Stimulated activated naive CD8-positive, alpha-beta T cell treated with anti-CD3 and anti-CD28 coated beads, Interleukin-15, amount 100 ng/mL, for 72 hours (primary cell): ENCODE data around the gene EXOC3L1.
A peak's percentile ranks its signal among the peaks of the same experiment; 100 is the strongest.

Experiments
- ATAC-seq: fragments of 150-1000 bp; cut with Tn5 transposase; 2 replicates; pipeline ENCODE4 v1.10.0; 2021; ENCODE audit warnings: mild to moderate bottlenecking, moderate library complexity
- DNase-seq, 2 donors: peaks; one replicate each; pipeline ENCODE4 v3.0.0; 2021 to 2022
- H3K27ac Mint-ChIP-seq, 2 donors: one replicate each; pipeline ENCODE4 v1.8.0; 2022; ENCODE audit warnings: mild to moderate bottlenecking in 2 of 2, mixed read lengths in 2 of 2, moderate library complexity in 2 of 2
- H3K27me3 Mint-ChIP-seq: one replicate; pipeline ENCODE4 v1.8.0; 2022; ENCODE audit warnings: mixed read lengths
- H3K4me1 Mint-ChIP-seq: one replicate; pipeline ENCODE4 v1.8.0; 2022; ENCODE audit warnings: mild to moderate bottlenecking, mixed read lengths
- H3K4me3 Mint-ChIP-seq, 2 donors: one replicate each; pipeline ENCODE4 v1.8.0; 2022; ENCODE audit warnings: mild to moderate bottlenecking in 2 of 2, mixed read lengths in 2 of 2, moderate library complexity in 1 of 2
- H3K9me3 Mint-ChIP-seq, 2 donors: one replicate each; pipeline ENCODE4 v1.8.0; 2022; ENCODE audit warnings: mixed read lengths in 2 of 2

EXOC3L1 gene

GRCh38 chr16:67155295-67156142, 34.4 kb downstream of the EXOC3L1 start:
- ATAC-seq (peak; percentile 31), DNase-seq (peak; percentile 82 to 83)
- Mint-ChIP-seq H3K27me3 (peaks cover 50% of the 10 kb centered on the region), H3K27ac (no peak overlapping the region), H3K9me3 (no peaks in the 10 kb centered on the region), H3K4me3 (peak overlapping the region; percentile 73 to 83), H3K4me1 (peaks cover 76% of the 10 kb centered on the region)

DNA sequence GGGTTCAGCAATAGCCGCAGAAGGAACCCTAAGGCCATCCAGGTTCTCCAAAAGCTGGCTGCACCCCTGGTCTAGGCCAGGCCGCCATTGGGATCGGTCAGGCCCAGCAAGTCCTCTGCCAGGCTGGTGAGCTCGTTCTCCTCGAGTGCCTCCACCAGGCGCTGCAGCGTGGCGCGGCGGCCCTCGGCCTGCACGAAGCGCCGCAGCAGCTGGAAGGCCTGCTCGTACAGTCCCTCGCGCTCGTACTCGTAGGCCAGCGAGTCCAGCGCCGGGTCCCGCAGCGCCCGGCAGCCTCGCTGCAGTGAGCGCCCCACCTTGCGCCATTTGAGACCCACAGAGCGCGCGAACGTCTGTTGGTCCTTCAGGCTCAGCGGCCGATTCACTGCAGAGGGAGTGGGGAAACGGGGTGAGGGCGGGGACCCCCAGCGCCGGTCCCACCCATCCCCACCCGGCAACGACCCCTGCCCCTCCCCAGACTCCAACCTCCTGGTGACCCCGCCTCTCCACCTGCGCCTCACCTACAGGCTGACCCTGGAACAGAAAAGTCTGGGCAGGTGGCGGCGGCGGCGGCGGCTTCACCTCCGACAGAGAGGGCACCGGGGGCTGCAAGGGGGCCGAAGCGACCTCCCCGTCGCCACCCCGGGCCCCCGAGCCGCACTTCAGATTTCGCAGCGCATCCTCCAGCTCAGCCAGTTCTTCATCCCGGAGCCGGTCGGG, 35.2 kb downstream of the EXOC3L1 start:
- ATAC-seq (no peak), DNase-seq (no peak)
- peaks cover 71% of the 10 kb centered on the region for H3K4me1 Mint-ChIP-seq
- no peak overlapping the region for H3K27ac Mint-ChIP-seq
- H3K27me3 Mint-ChIP-seq = peaks cover 50% of the 10 kb centered on the region
- no peaks in the 10 kb centered on the region for H3K9me3 Mint-ChIP-seq
- H3K4me3 Mint-ChIP-seq = peak overlapping the region; percentile 73 to 83

DNA sequence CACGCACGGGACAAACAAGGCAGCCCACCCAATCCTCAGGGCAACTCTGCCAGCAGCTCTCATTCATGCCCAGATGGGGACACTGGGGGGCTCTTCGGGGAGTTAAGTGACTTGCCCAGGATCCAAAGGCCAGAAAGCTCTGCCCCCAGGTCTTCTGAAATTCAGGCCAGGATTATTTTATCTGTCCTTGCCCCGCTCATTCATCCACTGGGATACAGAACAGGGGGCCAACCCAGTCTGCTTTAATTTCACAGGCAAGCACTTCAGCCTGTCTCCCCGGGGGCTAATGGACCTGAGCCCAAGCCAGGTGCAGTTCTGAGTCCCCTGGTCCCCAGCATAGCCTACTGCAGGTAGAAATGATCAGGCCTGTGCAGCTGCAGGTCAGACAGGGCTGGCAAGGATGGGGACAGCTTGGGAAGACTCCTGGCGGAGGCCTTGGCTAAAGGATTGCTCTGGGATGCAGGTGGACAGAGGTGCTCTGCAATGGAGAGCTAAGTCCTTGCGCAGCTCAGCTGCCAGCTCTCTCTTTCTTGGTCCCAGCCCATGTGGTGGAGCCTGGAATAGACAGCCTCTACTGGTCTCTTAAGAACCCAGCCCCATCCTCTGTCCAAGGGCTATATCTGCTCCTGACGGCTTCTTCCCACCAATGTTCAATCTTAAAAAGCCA, 38.4 kb downstream of the EXOC3L1 start:
- H3K27me3 Mint-ChIP-seq = peaks cover 61% of the 10 kb centered on the region
- no peak for ATAC-seq
- H3K4me3 Mint-ChIP-seq = peak overlapping the region; percentile 77 to 86
- peaks cover 50% of the 10 kb centered on the region for H3K4me1 Mint-ChIP-seq
- H3K9me3 Mint-ChIP-seq = no peaks in the 10 kb centered on the region
- H3K27ac Mint-ChIP-seq = peak overlapping the region in 1 of 2 donors; percentile 8
- DNase-seq = no peak

- H3K27ac Mint-ChIP-seq = peak within 1 kb of the TSS; percentile 35 to 65
- H3K4me1 Mint-ChIP-seq = peaks cover 44% of the 10 kb centered on the region
- peak within 1 kb of the TSS; percentile 77 to 86 for H3K4me3 Mint-ChIP-seq
- DNase-seq (peak in 1 of 2 donors; percentile 58), ATAC-seq (peak; percentile 68)
- H3K27me3 Mint-ChIP-seq = peaks cover 55% of the 10 kb centered on the region
- H3K9me3 Mint-ChIP-seq = no peaks in the 10 kb centered on the region
These were observed 39.0 kb downstream of the EXOC3L1 start, which contains the start of gene B3GNT9 for GRCh38 chr16:67150833-67151396. B3GNT9 (minus strand) TSS chr16:67150998; CDS start chr16:67150485, 513 bp downstream.

DNA sequence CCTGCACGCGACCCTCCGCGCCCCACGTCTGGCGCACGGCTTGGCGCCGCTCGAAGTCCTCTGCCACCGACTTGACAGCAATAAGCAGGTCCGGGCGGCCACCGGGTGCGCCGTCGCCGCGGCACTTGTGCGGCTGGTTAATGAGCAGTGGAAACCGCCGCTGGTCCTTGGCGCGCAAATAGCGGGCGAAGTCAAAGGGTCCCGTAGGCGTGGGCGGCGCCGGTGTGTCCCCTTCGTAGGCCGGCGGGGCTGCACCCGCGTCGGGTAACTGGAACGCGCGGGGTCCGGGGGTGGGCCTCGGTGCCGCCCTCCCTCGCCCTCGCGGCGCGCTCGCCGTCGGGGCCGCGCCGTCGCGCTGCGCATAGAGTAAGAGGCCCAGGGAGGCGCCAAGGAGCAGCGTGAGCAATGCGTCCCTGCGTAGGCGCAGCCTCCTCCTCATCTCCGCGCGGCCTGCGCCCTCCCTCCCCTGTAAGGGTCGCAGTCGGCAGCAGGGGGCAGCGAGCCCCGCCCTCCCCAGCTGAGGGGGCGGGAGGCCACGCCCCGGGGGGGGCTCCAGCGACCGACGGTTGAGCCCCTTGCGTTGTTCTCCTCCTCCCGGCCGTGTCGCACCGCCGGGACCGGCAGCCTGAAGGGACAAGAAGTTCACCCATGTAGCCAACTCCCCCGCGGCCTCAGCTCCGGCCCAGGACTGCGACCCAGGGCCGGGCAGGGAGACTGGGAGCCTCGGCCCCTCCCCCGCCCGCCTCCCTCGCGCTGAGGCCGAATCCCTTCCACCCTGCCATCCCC, 39.7 kb downstream of the EXOC3L1 start:
- H3K4me1 Mint-ChIP-seq = peaks cover 37% of the 10 kb centered on the region
- peak overlapping the region; percentile 77 to 86 for H3K4me3 Mint-ChIP-seq
- no peaks in the 10 kb centered on the region for H3K9me3 Mint-ChIP-seq
- peaks cover 48% of the 10 kb centered on the region for H3K27me3 Mint-ChIP-seq
- peak overlapping the region; percentile 35 to 65 for H3K27ac Mint-ChIP-seq
- ATAC-seq (peak; percentile 88), DNase-seq (peak; percentile 69 to 78)

- H3K4me3 Mint-ChIP-seq = peak overlapping the region; percentile 30 to 53
- no peaks in the 10 kb centered on the region for H3K9me3 Mint-ChIP-seq
- peak; percentile 0 for ATAC-seq
These were observed 40.5 kb downstream of the EXOC3L1 start for GRCh38 chr16:67149276-67150046.

GRCh38 chr16:67148656-67149275, 41.2 kb downstream of the EXOC3L1 start:
- peak overlapping the region in 1 of 2 donors; percentile 48 for H3K4me3 Mint-ChIP-seq
- H3K4me1 Mint-ChIP-seq = peaks cover 29% of the 10 kb centered on the region
- peaks cover 40% of the 10 kb centered on the region for H3K27me3 Mint-ChIP-seq
- peak overlapping the region in 1 of 2 donors; percentile 6 for H3K27ac Mint-ChIP-seq
- no peaks in the 10 kb centered on the region for H3K9me3 Mint-ChIP-seq
- DNase-seq (no peak), ATAC-seq (no peak)

More at GRCh38 chr16:67149276-67150046, 40.5 kb downstream of the EXOC3L1 start:
- no peak overlapping the region for H3K27ac Mint-ChIP-seq
- peaks cover 44% of the 10 kb centered on the region for H3K27me3 Mint-ChIP-seq
- peaks cover 34% of the 10 kb centered on the region for H3K4me1 Mint-ChIP-seq
- DNase-seq = no peak

DNA sequence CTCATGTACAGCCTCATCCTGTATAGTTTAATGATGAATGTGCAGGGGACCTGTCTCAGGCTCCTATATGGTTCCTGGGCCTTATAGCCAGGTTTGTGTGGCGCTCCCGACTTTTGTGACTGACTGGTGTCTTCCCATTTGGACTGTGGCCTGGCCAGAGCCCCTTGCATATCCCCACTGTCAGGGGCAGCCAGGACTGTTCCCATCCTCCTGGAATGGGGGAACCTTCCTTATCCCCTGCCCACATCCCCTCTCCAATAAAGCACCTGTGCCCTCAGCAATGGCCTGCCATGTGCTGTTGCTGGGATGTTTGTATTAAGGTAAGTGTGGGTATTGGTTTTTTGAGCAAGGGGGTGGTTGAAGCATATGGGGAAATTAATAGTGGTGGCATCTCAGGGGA, 41.7 kb downstream of the EXOC3L1 start:
- DNase-seq (no peak), ATAC-seq (no peak)
- Mint-ChIP-seq H3K9me3 (no peaks in the 10 kb centered on the region), H3K27me3 (peaks cover 34% of the 10 kb centered on the region), H3K27ac (peak overlapping the region in 1 of 2 donors; percentile 6), H3K4me3 (no peak overlapping the region), H3K4me1 (peaks cover 24% of the 10 kb centered on the region)

DNA sequence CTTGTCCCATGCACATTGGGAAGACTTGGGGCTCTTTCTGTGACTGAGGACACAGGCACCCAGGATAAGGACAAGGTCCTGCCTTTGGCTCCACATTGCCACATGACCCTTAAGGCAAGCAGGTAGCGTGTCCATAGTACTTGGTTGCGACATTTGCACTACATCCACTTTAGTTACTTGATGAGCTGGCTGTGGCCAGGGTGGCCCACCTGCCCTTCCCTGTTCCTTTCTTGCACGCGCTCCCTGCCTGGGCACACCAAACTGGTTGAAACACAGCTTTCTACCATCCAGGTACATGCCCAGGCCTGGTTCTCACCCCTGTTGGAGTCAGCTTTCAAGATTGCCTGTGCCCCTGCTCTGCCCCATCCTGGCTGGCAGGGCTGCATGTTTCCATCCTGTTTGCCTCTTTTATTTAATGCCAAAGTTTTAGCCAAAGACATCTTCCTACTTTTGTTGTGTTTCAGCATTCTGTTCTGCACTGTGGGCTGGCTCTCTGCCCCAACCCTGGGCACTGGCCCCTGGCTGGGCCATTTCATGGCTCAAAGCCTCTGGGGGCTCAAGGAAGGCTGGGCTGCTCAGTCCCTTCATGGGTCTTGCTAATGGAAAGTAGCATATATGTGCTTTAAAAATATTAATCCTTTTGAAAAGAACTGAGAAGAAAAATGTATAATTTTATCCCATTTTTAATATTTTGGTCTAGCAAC, 42.3 kb downstream of the EXOC3L1 start:
- no peak for ATAC-seq
- Mint-ChIP-seq H3K4me1 (peaks cover 18% of the 10 kb centered on the region), H3K27me3 (peaks cover 28% of the 10 kb centered on the region), H3K9me3 (no peaks in the 10 kb centered on the region), H3K4me3 (no peak overlapping the region), H3K27ac (no peak overlapping the region)
- no peak for DNase-seq

GRCh38 chr16:67146523-67147357, 43.2 kb downstream of the EXOC3L1 start:
- peaks cover 16% of the 10 kb centered on the region for H3K4me1 Mint-ChIP-seq
- H3K27ac Mint-ChIP-seq = peak overlapping the region in 1 of 2 donors; percentile 55
- ATAC-seq (no peak), DNase-seq (no peak)
- H3K9me3 Mint-ChIP-seq = no peaks in the 10 kb centered on the region
- H3K4me3 Mint-ChIP-seq = no peak overlapping the region
- peaks cover 23% of the 10 kb centered on the region for H3K27me3 Mint-ChIP-seq

DNA sequence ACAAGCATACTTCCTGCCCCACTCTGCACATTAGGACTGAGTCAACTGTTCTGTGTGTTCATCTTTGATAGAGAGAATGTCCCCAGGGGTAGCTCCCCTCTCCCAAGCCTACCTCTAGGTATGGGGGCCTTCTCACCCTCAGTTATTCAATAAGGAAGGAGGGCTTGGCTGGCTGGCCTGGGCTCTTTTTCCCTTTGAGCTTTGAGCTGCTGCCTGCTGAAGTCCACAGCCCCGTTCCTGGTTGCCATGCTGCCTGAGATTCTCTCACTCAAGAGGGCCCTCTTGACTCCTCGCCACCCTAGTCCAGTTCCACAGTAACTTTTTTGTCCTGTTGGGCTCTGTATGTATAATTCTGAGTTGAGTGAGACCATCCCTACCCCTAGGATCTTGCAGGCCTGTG, 44.2 kb downstream of the EXOC3L1 start:
- Mint-ChIP-seq H3K27me3 (peaks cover 13% of the 10 kb centered on the region), H3K4me1 (peaks cover 6% of the 10 kb centered on the region), H3K9me3 (no peaks in the 10 kb centered on the region), H3K4me3 (no peak overlapping the region), H3K27ac (no peak overlapping the region)
- no peak for DNase-seq
- ATAC-seq = no peak

- DNase-seq = no peak
- Mint-ChIP-seq H3K27ac (no peak overlapping the region), H3K27me3 (peaks cover 13% of the 10 kb centered on the region), H3K9me3 (no peaks in the 10 kb centered on the region), H3K4me1 (peaks cover 6% of the 10 kb centered on the region), H3K4me3 (no peak overlapping the region)
- ATAC-seq = no peak
These were observed 45.0 kb downstream of the EXOC3L1 start for GRCh38 chr16:67144943-67145342.
